ENCODE measurements around the gene NCOA3. TPM values are rescaled to one million over a fixed set of nuclear protein-coding genes. Genes with fewer than 3 reads are reported as not detected.

The NCOA3 gene
- total and polyA plus RNA-seq, 2 of the 8 experiments (the other 6 are each of a cell fraction or from before 2014, with no cell fraction given): 7.9 to 24.7 TPM

DNA sequence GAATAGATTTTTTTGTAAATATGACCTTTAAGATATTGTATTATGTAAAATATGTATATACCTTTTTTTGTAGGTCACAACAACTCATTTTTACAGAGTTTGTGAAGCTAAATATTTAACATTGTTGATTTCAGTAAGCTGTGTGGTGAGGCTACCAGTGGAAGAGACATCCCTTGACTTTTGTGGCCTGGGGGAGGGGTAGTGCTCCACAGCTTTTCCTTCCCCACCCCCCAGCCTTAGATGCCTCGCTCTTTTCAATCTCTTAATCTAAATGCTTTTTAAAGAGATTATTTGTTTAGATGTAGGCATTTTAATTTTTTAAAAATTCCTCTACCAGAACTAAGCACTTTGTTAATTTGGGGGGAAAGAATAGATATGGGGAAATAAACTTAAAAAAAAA is 152.7 kb downstream of the NCOA3 start:
- DNase-seq (ENCODE audit: low read depth in 1 of 2, low spot score in 2 of 2) (peak in 1 of 2 experiments; percentile 37), FAIRE-seq (no peak)

More for the DNA sequence above, 152.7 kb downstream of the NCOA3 start:
- Histone ChIP-seq H3K23ac (ENCODE audit: insufficient read length) (no peak overlapping the region), H3K27ac (ENCODE audit: low read depth, low read length) (no peak overlapping the region), H3K36me3 (ENCODE audit: control insufficient read depth in 2 of 4, insufficient read depth in 4 of 4, low read length in 3 of 4) (peaks cover 0 to 62% (median 13%) of the 10 kb centered on the region in 4 experiments; a peak in 6 of 8 replicates), H3K23me2 (ENCODE audit: low read depth, low read length) (no peaks in the 10 kb centered on the region), H4K91ac (replicated peaks; ENCODE audit: insufficient read length, low read length) (no peak overlapping the region), H2BK5ac (ENCODE audit: low read depth, low read length) (no peak overlapping the region), H4K5ac (ENCODE audit: insufficient read length, low read depth, low read length) (peak overlapping the region; percentile 72), H3K9me3 (ENCODE audit: insufficient read depth in 2 of 2, low read depth in 1 of 2, low read length in 1 of 2) (no peaks in the 10 kb centered on the region), H3K79me1 (ENCODE audit: low read depth, low read length) (no peaks in the 10 kb centered on the region), H2BK120ac (replicated peaks; ENCODE audit: low read depth, low read length) (no peak overlapping the region), H3K27me3 (replicated peaks in 1 of 4; ENCODE audit: control insufficient read depth in 3 of 4, extremely low read depth in 1 of 4, insufficient read depth in 3 of 4, low read length in 3 of 4) (no peaks in the 10 kb centered on the region), H3K4ac (replicated peaks; ENCODE audit: insufficient read length, low read depth, low read length) (no peak overlapping the region), H2BK15ac (ENCODE audit: low read length) (no peak overlapping the region), H3K56ac (replicated peaks; ENCODE audit: insufficient read length, low read depth, low read length) (no peak overlapping the region), H4K8ac (ENCODE audit: extremely low read depth, insufficient read depth, low read length) (no peak overlapping the region), H3K14ac (ENCODE audit: insufficient read length) (no peak overlapping the region), H2BK12ac (ENCODE audit: low read depth, low read length) (no peak overlapping the region), H3K4me1 (replicated peaks in 1 of 4; ENCODE audit: control insufficient read depth in 3 of 4, insufficient read depth in 4 of 4, low read length in 3 of 4) (peaks cover 0 to 20% (median 9%) of the 10 kb centered on the region in 4 experiments; a peak in 6 of 7 replicates), H3K4me2 (ENCODE audit: insufficient read depth in 1 of 2, low read depth in 2 of 2, low read length in 2 of 2) (peak overlapping the region in 1 of 2 experiments; percentile 40; a peak in 2 of 4 replicates), H2AFZ (ENCODE audit: low read length) (no peak overlapping the region), H3K18ac (ENCODE audit: extremely low read depth, low read length) (peak overlapping the region; percentile 9; the same call in 1 of the 2 replicates), H2BK20ac (ENCODE audit: low read length) (no peak overlapping the region), H3K79me2 (ENCODE audit: control insufficient read depth in 1 of 2, insufficient read depth in 2 of 2, low read length in 2 of 2) (no peaks in the 10 kb centered on the region), H3K9ac (replicated peaks in 1 of 4; ENCODE audit: extremely low read depth in 1 of 4, low read depth in 3 of 4, low read length in 3 of 4) (no peak overlapping the region), H3K4me3 (ENCODE audit: extremely low read depth in 1 of 4, insufficient read depth in 2 of 4, low read depth in 3 of 4, low read length in 4 of 4) (peak overlapping the region in 1 of 4 experiments; percentile 3; a peak in 1 of 8 replicates), H2AK5ac (ENCODE audit: low read depth, low read length) (no peak overlapping the region), H4K20me1 (replicated peaks in 1 of 2; ENCODE audit: control insufficient read depth in 1 of 2, insufficient read depth in 2 of 2, low read length in 2 of 2) (no peaks in the 10 kb centered on the region)
- WGBS, 2 experiments (ENCODE audit: extremely low coverage in 1 of 2, insufficient coverage in 1 of 2, insufficient read length in 1 of 2, insufficient replicate concordance in 2 of 2, low coverage in 1 of 2, low lambda C conversion rate in 2 of 2, missing lambda C conversion rate in 1 of 2): 65% methylated on average over 1 of the region's 1 CpG; no CpG with 5 or more reads in 1 of the 2 experiments
- POLR2A ChIA-PET (ENCODE audit: partially characterized antibody): no interaction called here
- CTCF ChIA-PET (ENCODE audit: partially characterized antibody): interaction anchor here (2.5 kb wide), 1 partner anchor 9 kb away, joined by 12 read pairs; no protein-coding TSS in a partner anchor
- TF ChIP-seq RFX5 (IDR thresholded peaks at IDR 0.05; ENCODE audit: borderline replicate concordance, low read depth, low read length): no peak
- no peak for TF ChIP-seq POLR2AphosphoS5 (IDR thresholded peaks at IDR 0.05; ENCODE audit: low read depth, low read length)
- no peak for TF ChIP-seq TEAD4 (IDR thresholded peaks at IDR 0.05; ENCODE audit: low read depth, low read length)
- TF ChIP-seq, protein P1, sequence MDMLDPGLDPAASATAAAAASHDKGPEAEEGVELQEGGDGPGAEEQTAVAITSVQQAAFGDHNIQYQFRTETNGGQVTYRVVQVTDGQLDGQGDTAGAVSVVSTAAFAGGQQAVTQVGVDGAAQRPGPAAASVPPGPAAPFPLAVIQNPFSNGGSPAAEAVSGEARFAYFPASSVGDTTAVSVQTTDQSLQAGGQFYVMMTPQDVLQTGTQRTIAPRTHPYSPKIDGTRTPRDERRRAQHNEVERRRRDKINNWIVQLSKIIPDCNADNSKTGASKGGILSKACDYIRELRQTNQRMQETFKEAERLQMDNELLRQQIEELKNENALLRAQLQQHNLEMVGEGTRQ (IDR thresholded peaks at IDR 0.05; ENCODE audit: low read length): no peak
- no peak for TF ChIP-seq EP300 (IDR thresholded peaks at IDR 0.05; ENCODE audit: borderline replicate concordance in 1 of 2, low read depth in 2 of 2, low read length in 2 of 2)
